Measurements from ENCODE around the gene CNDP2.
"Not testable (repeated sequence)": the region's sequence is repeated elsewhere in the genome, so short reads cannot be mapped to it uniquely, and the experiment has no call there.

Gene CNDP2

DNA sequence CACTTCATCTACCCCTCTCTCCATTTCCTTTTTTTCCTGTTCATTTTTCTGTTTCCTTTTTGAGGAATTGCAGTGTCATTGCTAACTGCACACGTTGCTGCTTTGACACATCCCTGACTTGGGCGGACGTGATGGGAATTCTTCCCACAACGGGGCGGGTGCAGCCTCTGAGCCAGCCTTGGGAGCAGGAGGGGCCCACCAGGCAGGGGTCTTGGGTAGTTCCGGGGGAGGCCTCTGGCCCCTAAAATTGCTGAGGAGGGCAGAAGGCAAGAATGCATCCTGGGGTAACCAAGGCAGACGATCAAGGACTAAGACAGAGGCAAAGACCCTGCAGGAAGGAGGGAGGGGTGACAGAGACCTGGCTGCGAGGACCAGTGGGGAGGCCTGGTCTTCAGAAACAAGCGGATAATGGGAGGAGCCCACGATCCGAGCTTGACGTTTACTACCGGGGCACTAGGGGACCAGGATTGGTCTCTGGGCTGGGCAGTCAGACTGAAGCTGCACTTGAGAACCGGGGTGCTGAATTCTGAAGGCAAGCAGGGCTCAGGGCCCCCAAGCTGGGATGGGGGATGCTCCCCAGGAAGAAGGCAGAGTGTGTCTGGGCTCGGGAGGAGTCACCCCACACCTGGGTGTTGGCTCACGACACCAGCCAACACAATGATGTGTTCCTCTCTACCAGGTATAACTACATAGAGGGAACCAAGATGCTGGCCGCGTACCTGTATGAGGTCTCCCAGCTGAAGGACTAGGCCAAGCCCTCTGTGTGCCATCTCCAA is 23.3 kb downstream of the CNDP2 start:
- no peak for FAIRE-seq

DNA sequence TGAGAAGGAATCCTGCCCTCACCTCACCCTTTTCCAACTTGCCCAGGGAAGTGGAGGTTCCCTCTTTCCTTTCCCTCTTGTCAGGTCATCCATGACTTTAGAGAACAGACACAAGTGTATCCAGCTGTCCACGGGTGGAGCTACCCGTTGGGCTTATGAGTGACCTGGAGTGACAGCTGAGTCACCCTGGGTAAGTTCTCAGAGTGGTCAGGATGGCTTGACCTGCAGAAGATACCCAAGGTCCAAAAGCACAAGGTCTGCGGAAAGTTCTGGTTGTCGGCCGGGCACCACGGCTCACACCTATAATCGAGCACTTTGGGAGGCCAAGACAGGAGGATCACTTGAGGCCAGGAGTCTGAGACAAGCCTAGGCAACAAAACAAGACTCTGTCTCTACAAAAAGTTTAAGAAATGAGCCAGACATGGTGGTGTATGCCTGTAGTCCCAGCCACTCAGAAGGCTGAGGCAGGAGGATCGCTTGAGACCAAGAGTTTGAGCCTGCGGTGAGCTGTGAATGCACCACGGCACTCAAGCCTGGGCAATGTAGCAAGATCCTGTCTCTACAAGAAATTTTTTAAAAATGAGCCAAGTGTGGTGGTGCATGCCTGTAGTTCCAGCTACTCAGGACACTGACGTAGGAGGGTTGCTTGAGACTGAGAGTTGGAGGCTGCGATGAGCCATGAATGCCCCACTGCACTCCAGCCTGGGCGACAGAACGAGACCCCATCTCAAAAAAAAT is 24.1 kb downstream of the CNDP2 start:
- FAIRE-seq = no peak

DNA sequence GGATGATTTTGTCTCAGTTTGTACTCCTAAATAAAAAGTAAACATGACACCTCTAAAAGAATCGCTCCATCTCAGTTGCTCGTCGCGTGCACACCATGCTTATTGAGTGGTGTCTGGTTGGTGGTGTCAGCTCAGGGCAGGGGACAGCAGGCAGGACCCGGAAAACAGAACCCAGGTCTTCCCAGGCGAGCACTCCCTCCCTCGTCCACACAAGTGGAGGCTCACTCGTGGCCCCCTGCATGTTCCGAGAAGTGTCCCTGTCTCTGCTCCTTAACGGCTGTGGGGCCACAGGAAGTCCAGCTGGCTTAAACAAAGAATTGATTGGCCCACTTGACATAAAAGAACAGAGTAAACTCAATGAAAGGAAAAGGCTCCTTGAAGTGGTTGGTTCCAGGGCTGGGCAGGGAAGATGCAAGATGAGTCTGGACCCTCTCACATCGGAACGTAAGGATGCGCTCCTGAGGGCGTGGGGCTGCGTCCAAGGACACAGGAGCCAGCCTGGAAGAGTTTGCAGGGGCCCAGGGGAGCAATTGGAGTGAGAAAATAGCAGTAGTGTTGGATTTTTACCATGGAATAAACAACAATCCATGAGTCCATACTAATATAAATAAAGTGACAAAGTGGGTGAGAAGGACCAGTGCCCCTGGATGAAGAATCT is 25.0 kb downstream of the CNDP2 start:
- FAIRE-seq = no peak

DNA sequence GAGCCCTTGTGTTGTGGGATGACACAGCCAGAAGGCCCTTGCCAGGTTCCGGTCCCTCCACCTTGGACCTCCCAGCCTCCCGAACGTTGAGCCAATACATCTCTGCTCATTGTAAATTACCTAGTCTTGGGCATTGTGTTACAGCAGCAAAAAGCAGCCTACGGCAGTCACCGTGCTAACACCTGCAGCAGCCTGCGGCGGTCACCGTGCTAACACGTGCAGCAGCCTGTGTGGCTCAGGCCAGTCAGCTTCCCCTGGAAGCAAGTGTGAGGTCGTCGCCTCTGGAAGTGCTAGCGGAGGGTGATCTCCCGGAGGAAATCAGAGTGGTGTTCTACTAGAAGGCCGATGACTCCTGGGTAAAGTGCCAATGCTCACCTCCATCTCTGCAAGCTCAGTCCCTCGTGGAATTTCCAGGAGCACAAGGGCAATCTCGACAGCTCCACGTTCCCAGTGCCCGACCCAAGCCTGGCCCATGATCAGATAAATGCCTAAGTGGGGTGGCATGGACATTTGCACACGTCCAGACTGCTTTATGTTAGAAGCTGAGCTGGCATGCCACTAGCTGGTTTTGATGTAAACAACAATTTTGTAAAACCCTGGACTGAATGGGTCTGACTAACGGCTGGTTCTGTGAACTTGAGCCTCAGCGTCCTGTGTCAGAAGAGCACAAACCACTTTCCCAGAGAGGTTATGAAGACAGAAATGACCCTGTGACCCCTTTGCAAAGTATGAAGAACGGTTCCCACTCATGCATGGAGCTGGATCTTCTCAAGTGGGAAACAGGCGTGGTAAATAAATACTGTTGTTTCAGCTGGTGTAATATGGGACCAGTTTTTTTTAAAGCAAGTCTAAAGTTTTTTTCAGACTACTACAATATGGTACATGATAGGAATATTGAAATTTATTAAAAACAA is 26.7 kb downstream of the CNDP2 start:
- no peak for FAIRE-seq

DNA sequence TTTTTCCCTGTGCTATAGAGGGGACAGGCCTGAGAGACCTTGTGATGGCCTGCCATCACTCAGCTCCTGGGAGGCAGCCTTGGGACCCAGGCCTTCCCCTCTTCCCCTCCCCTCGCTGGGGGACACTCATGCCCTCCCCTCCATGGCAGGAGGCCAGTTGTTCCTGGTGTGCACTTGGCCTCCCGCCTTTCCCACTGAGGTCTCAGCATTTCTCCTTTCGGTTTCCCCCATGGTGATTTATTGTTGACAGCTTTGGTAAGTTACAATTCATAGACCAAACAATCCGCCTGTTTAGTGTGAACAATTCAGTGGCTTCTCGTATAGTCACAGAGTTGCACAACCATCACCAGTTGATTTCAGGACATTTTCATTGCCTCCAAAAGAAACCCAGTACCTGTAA is 27.9 kb downstream of the CNDP2 start:
- FAIRE-seq = no peak

DNA sequence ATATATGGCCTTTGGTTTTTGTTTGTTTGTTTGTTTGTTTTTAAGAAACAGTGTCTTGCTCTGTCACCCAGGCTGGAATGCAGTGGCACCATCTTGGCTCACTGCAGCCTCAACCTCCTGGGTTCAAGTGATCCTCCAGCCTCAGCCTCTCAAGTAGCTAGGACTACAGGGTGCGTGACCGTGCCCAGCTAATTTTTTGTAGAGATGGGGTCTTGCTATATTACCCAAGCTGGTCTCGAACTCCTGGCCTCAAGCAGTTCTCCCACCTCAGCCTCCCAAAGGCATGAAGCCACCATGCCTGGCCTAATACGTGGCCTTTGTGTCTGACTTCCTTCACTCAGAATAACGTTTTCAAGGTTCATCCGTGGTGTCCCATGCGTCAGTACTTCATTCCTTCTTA is 28.8 kb downstream of the CNDP2 start:
- FAIRE-seq = not testable (repeated sequence)

DNA sequence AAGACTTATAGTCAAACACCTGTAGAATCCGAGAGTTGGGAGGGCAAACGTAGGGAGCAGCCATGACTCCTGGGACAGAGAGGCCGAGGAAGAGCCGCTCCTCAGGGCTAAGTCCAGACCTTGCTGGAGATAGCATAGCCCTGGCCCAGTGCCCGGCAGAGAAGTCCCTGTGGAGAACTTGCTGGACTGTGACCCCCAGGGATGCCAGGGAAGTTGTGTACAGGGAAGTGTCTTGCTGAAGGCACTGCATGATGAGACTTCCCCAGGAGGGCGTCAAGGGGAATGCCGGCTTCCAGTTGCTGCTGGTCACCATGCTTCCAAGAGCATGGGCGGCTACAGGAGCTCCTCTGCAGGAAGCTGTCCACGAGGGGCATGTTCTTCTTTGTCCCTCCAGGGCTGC is 29.6 kb downstream of the CNDP2 start:
- no peak for FAIRE-seq

DNA sequence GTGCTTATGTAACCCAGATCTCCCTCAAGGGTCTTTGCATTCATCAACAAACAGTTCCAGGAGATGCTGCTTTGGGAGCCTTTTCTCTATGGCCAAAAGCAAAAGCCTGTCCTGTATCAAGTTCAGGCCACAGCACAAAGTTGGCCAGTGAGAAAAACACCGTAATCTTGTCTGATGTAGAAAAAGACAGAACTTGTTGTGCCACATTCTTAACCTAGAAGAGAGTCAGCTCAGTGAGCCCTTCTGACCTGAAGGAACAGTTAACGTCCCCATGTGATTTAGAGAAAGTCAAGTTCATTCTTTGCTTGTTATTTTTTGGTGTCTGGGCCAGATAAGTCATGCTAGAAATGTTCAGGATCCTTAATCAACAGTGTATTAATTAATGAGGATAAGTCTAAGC is 30.3 kb downstream of the CNDP2 start:
- FAIRE-seq = no peak

DNA sequence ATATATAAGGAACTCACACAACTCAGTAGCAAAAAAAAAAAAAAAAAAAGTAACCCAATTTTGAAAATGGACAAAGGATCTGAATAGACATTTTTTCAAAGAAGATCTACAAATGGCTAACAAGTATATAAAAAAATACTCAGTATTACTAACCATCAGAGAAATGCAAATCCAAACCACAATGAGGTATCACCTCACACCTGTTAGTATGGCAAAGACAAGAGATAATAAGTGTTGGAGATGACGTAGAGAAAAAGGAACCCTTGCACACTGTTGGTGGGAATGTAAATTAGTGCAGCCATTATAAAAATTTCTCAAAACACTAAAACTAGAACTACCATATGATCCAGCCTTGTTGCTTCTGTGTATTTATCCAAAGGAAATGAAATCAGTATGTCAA is 32.3 kb downstream of the CNDP2 start:
- no peak for FAIRE-seq

DNA sequence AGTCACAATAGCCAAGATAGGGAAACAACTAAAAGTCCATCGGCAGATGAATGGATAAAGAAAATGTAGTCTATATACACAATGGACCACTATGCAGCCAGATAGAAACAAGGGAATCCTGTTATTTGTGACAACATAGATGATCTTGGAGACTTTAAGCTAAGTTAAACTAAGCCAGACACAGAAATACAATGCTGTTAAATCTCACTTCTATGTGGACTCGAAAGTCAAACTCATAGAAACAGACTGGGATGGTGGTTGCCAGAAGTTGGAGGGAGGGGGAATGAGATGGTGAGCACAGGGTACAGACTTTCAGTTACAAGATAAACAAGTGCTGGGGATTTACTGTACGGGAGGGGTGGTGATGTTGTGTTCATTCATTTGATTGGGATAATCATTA is 32.8 kb downstream of the CNDP2 start:
- no peak for FAIRE-seq

DNA sequence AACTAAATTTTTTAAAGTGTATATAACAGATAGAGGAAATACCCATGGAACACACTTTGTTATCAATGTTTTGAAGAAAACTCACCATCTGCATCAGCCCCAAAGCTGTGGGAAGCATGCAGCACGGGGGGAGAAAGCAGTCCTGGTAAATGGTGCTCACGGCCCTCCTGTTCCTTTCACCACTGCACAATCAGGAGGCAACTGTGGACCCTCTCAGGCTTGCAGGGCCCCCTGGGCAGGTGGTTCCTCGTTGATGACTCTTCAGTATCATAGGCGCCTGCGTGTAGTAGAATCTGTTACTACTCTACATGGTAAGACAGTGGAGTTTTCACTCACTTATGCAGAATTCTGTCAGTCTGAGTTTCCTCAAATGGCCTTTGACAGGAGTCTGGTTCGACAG is 33.2 kb downstream of the CNDP2 start:
- FAIRE-seq = no peak

DNA sequence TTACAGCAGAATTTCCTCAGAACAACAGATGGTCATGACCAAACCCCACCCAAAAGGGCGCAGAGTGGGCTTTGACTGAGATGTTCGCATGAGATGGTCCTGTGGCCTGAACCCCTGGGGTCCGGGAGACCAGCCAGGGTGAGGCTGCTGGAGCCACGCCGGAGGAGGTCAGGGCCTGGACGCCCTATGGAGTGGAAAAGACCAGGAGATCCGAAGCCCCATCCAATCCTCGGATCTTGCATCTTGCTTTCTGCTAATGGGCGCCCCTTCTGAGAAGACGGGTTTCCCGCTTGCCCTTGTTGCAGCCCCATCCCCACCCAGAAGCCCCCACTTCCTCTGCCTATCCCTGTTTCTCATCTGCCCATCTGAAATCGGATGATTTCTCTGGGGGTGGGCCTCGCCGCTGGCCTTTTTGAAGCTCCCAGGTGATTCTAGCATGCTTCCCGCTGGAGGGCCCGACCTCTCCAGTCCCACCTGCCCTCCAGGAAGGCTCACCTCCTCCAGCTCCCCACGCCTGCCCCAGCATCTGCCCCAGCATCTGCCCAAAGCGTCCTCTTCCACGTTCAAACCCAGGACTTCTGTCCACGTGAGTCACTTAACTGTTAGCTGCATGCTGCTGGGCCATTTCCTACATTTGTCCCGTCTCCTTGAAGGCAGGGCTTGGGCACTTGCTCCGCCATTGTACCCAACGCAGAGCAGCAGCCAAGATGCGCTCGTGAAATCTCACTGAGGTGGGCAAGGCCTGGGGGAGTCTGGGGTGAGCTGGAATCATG is 33.8 kb downstream of the CNDP2 start:
- FAIRE-seq = no peak

DNA sequence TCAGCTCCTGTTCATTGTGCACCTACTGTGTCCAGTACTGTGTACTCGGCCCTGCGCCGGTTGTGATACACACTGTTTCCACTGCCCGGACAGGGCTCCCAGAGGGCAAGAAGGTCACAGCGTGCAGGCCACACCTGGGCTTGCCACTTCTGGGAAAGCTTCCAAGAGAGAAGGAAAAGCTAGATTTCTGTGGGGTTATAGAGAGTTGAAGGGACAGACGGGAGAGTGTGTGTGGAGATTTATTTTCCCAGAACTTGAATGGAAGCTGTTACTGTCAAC is 34.4 kb downstream of the CNDP2 start:
- no peak for FAIRE-seq

DNA sequence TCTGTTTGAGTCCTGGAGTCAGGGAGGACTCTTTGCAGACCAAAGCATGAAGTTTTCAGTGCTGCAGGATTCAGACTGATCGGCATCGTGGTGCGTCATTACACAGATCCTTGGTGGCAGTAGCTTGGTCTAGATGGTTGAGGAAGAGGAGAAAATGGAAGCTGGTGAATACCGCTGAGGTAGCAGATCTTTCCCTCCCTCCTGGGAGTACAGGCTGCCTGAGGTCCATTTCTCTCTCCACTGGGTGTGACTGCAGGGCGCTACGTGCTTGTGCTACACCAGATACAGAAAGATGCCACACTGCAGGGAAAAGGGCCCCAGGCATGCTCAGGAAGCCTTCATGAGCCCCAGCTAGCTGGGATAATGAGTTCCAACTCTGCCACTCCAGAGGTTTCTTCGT is 34.9 kb downstream of the CNDP2 start:
- no peak for FAIRE-seq

DNA sequence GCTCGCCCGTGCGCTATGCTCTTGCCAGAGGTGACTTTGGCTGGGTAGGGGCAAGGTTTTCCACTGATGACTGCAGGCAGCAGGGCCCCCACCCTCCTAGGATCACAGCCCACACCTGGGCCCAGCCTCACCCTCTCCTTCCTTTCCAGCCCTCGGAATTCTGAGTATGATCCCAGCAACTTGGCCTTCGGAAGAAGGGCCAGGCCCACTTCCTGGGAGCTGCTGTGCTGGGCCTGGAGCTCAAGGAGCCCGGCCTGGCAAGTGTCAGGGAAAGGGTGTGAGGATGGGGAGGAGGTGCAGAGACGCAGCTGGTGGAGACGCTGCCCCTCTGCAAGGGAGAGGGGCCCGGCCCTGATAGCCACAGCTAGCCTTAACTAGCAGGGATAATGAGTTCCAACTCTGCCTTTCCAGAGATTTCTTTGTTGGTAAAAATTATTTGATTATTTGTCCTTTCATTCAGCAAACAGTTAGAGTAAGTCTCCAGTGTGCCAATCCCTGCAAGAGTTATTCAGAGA is 36.4 kb downstream of the CNDP2 start:
- FAIRE-seq = no peak

DNA sequence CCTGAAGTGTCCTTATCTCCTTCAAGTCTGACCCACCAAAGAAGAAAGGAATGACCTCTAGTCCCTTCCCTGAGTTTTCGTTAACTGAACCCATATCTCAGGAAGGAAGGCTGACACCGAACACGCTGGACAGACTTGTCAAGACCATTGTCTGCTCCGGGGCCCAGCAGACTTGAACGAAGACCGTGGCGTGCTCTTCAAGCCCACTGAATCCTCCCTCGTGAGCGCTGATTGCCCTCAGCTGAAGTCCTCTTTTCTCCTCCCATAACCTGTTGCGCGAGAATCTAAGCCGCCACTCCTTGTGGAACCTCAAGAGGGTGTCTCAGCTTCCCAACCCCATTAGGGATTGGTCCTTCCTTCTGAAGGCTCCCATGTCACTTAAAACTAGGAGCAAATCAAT is 37.5 kb downstream of the CNDP2 start:
- FAIRE-seq = no peak

DNA sequence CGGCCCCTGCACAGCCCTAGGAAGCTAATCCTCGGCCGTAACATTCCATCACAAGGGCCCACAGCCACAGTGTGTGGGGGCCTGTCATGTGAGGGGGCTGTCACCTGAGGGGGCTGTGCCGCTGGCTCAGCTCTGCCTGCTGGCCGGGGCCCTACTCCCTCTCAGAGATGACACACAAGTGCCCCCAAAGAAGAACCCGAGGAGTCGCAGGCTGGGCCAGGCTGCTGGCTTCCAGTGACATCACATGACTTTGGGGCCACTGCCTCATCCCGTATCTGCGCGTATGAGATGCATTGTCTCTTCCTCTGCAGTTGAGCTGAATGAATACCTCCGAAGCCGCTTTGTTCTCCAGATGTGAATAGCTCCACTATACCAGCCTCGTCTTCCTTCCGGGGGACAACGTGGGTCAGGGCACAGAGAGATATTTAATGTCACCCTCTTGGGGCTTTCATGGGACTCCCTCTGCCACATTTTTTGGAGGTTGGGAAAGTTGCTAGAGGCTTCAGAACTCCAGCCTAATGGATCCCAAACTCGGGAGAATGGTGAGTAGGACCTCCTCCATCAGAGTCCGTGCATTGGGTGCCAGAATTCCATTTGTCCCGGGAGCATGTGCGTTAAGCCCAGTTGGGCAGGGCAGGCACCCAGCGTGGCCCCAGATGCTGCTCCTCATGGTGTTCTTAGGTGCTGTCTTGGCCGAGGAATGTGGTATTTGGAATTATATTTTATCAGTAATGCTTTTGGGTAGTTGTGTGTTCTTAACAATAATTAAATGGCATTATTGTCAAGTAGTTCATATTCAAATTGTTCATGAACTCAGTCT is 38.2 kb downstream of the CNDP2 start, which contains the start of gene CNDP1:
Gene CNDP1, plus strand, starts transcription at position 351 of the 820 bp plus-strand sequence. Its CDS starts 168 bp downstream, at position 519.
- FAIRE-seq = no peak

DNA sequence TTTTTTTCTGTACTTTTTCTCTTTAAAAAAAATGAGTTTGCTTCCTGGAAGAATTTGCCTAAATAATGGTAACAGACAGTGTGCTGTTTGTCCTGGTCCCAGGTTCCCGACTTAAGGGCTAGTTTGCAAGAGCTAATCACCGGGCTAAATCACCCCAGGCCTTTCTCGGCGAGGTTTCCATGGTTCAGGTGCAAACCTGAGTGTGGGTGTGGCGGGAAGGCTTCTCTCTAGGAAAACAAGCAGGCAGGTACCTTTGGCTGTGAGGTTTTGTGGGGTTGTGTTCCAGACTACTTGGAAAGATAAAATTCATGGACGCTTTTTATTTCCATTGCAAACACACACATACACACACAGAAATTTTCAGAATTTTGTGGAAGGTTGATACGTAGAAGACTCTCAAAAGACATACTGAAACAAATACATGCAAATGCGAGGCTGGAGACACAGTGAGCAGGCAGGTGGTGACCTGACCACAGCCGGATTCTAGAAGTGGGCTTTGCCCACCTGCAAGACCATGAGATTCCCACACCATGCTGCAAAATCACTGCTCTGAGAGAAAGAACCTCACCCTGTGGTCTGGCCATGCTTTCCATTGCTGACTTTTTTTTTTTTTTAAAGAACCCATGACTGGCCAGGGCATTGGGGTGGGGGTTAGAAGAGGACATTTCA is 39.0 kb downstream of the CNDP2 start:
- FAIRE-seq = no peak

DNA sequence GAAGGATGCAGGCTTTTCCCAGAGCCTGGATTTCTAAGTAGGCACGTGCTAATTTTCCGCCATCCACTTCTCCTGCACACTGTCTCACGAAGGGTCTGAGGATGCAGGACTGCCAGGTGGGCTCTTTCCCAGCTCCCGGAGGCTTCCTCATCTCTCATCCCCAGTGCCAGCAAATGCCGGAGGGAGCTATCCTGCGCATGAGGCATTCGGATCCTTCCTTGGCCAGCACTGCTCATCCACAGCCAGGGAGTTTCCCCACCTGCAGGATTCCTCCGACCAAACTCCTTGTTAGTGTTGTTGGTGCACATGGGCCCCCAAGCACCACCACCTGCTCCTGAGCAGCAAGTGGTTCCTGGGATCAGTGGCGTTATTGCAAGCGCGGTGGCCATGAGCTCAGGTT is 43.1 kb downstream of the CNDP2 start:
- no peak for FAIRE-seq

DNA sequence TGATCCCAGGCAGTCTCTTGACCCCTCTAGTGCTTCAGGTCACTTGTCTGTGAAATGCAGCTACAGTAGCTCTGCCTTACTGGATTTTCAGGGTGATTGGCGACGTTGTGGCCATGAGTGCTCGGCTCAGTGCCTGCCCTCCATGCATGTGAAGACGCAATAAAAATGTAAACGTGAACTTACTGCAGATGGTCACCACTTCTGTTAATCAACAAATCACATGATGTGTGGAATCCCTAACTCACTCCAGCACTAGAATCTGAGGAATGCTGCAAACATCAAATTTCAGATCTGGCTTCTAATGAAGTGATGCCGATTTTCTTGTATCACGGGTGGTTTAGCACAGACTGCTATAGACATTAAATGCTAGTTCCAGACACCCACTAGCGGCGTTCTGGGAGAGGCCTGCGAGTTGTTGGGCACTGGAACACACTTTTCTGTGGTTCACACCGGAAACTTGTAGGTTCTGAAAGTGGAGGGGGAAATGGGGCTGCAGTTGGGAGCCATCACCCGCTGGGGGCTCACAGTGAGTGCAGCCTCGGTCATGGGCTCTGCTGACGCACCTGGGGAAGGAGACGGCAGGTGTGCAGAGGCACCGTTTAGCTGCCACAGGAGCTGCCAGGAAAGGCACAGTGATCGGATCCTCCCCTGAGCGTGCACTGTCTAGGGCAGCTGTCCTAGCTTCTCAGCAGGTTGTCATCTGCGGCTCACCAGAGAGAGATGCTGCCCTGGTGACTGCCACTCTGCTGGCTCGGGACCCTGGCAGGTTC is 44.7 kb downstream of the CNDP2 start:
- no peak for FAIRE-seq
